ENCODE data around the gene ALPL.

- TF ChIP-seq CTCF (IDR thresholded peaks at IDR 0.05; ENCODE audit: low read depth, low read length, missing input control) (no peak), TAF1 (conservative IDR thresholded peaks at IDR 0.05) (no peak), MAX (IDR thresholded peaks at IDR 0.05) (no peak), SP1 (IDR thresholded peaks at IDR 0.05) (no peak), JUND (IDR thresholded peaks at IDR 0.05) (no peak)
Observed at GRCh38 chr1:21608798-21609197, 99.6 kb downstream of the ALPL start.

All from liver (tissue), 3 donors.